H1 (cell line): Measurements from ENCODE around the gene IPO13. TPM values are rescaled to one million over a fixed set of nuclear protein-coding genes. Genes with fewer than 3 reads are reported as not detected.

Experiments
- CHD2 ChIP-seq: IDR thresholded peaks from 2 replicates; pipeline ENCODE4 v1.6.1; 2012; ENCODE audit warnings: low read length, improper control_type of control experiment
- CTBP2 ChIP-seq: IDR thresholded peaks from 2 replicates; pipeline ENCODE4 v1.7.0; 2011; ENCODE audit warnings: borderline replicate concordance, mild to moderate bottlenecking, moderate library complexity, mixed read lengths, low read length; ENCODE audit not compliant: insufficient read depth, insufficient read length
- EP300 ChIP-seq, 2 experiments: IDR thresholded peaks; 1 replicate in 1 of 2; 2 replicates in 1 of 2; pipeline ENCODE4 v1.6.1; 2011 to 2012; ENCODE audit warnings: low read depth in 2 of 2, low read length in 2 of 2, mild to moderate bottlenecking in 2 of 2, borderline replicate concordance in 1 of 2, inconsistent platforms in 1 of 2, moderate library complexity in 1 of 2
- RNF2 ChIP-seq: fragments of 200-900, 300-1000 bp; sonication (generic); IDR thresholded peaks from 2 replicates; pipeline ENCODE4 v1.7.1; 2016; ENCODE audit warnings: borderline replicate concordance, low read depth, mild to moderate bottlenecking, antibody characterized with exemption, low read length; ENCODE audit not compliant: poor library complexity, severe bottlenecking; ENCODE audit errors: missing control alignments
- SAP30 ChIP-seq: fragments of 300-600 bp; sonication (generic); IDR thresholded peaks from 2 replicates; pipeline ENCODE4 v1.7.1; 2012; ENCODE audit warnings: low read length, moderate library complexity, mild to moderate bottlenecking, inconsistent platforms; ENCODE audit not compliant: insufficient read depth, insufficient replicate concordance
- polyA plus RNA-seq, 7 experiments: library from polyadenylated mRNA; depleted of rRNA in 3 of 7; stranded (reverse) in 5 of 7; unstranded in 2 of 7; fragments of >200 nt in 5 of 7; fragments of 200-250 nt in 2 of 7; gene quantifications; 1 replicate in 5 of 7; 2 replicates in 1 of 7; 4 replicates in 1 of 7; pipeline versions ENCODE4 v1.2.1 to v1.2.3, GENCODE V29; 2011 to 2013; ENCODE audit warnings: missing spikeins in 2 of 7, mixed read lengths in 2 of 7
- total RNA-seq: library from RNA; stranded (reverse); fragmentation: NEBNext Ultra II Directional; extraction: Animal tissue kit (Norgen Biotek cat#: 25700); gene quantifications from 2 replicates; pipeline ENCODE4 v1.2.1, GENCODE V29; 2021

The IPO13 gene
- total and polyA plus RNA-seq, 2 of the 8 experiments (the other 6 are each of a cell fraction or from before 2014, with no cell fraction given): 23.0 to 27.0 TPM

- no peak for TF ChIP-seq EP300 (IDR thresholded peaks at IDR 0.05; ENCODE audit: borderline replicate concordance in 1 of 2, low read depth in 2 of 2, low read length in 2 of 2)
- TF ChIP-seq CTBP2: no peak
- TF ChIP-seq RNF2: no peak
- TF ChIP-seq CHD2: no peak
- no peak for TF ChIP-seq SAP30
Observed at GRCh38 chr1:43995984-43996732, 49.4 kb downstream of the IPO13 start (continued).
